SK-N-MC (cell line): ENCODE results near the gene ATP6V0A1.
A peak's percentile ranks its signal among the peaks of the same experiment; 100 is the strongest.

Experiments
- DNase-seq: peaks from one replicate; pipeline ENCODE4 v3.0.0-alpha.2; 2011; ENCODE audit warnings: low read depth, low spot score
- H3K27ac ChIP-seq: fragments of 200-600 bp; sonication (generic); 2 replicates; pipeline ENCODE4 v1.5.1; 2016; ENCODE audit warnings: mixed run types
- H3K36me3 ChIP-seq: fragments of 200-600 bp; sonication (generic); 2 replicates; pipeline ENCODE4 v1.6.1; 2017; ENCODE audit warnings: antibody characterized with exemption, low read length, mixed read lengths; ENCODE audit not compliant: insufficient read depth
- H3K4me3 ChIP-seq: fragments of 200-600 bp; sonication (generic); 2 replicates; pipeline ENCODE4 v1.5.1; 2016
- H3K9ac ChIP-seq: fragments of 200-600 bp; sonication (generic); 2 replicates; pipeline ENCODE4 v1.8.0; 2017; ENCODE audit warnings: mixed run types, mixed read lengths; ENCODE audit not compliant: insufficient read length
- H3K9me3 ChIP-seq: fragments of 200-600 bp; sonication (generic); 2 replicates; pipeline ENCODE4 v1.6.1; 2017; ENCODE audit warnings: low read depth, mild to moderate bottlenecking, antibody characterized with exemption, low read length, moderate library complexity, mixed read lengths
- EZH2 ChIP-seq: fragments of 200-600 bp; sonication (generic); IDR thresholded peaks from one replicate; pipeline ENCODE4 v1.6.1; 2017; ENCODE audit warnings: antibody characterized with exemption
- FOXP2 ChIP-seq: optimal IDR thresholded peaks from 2 replicates; pipeline ENCODE3; 2011; ENCODE audit warnings: mild to moderate bottlenecking, moderate library complexity; ENCODE audit not compliant: insufficient read depth; ENCODE audit errors: extremely low read length, control extremely low read depth
- POLR2AphosphoS5 ChIP-seq: IDR thresholded peaks from 2 replicates; pipeline ENCODE4 v1.6.1; 2012; ENCODE audit warnings: mild to moderate bottlenecking, low read depth, low read length, borderline replicate concordance

Gene ATP6V0A1

DNA sequence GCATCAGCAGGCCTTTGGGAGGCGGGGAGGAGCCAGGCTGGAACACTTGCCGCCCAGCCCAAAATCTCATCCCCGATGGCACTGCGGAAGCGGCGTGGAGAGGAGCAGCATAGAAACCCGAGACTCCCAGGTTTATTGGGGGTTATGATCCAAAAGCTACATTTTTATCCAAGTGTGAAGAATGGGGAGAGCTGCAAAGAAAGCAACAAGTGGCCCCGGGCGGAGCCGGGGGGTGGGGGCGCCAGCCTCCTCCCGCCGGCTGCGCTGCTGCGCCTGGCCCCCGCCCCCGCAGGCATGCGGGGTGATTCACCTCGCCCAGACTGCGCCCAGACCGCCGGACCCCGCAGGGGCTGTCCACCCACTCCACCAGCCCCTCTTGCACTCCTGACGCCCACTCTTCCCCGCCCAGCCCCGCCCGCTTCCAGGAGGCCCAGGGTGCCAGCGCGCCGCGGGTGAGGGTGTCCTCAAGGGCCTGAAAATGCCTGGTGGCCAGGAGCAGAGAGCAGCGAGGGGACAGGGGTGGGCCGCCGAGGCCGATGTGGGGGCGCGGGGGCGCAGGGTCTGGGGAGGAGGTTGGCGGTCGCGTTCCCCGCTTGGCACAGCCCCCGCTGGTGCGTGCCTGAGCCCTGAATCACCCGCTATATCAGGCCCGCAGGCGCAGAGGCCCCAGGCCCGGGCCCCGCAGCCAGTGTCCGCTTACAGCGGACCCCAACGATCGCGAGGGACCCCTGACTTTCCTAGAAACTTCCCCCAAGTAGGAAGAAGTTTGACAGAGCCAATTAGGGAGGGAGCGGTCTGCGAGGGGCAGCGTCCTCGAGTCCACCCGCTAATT, 37.0 kb upstream of the ATP6V0A1 start:
- Histone ChIP-seq H3K9ac (no peak overlapping the region), H3K27ac (no peak overlapping the region), H3K4me3 (peak overlapping the region; percentile 84), H3K9me3 (no peaks in the 10 kb centered on the region), H3K36me3 (no peaks in the 10 kb centered on the region)
- TF ChIP-seq FOXP2 (no peak), EZH2 (no peak), POLR2AphosphoS5 (no peak)
- no peak for DNase-seq

DNA sequence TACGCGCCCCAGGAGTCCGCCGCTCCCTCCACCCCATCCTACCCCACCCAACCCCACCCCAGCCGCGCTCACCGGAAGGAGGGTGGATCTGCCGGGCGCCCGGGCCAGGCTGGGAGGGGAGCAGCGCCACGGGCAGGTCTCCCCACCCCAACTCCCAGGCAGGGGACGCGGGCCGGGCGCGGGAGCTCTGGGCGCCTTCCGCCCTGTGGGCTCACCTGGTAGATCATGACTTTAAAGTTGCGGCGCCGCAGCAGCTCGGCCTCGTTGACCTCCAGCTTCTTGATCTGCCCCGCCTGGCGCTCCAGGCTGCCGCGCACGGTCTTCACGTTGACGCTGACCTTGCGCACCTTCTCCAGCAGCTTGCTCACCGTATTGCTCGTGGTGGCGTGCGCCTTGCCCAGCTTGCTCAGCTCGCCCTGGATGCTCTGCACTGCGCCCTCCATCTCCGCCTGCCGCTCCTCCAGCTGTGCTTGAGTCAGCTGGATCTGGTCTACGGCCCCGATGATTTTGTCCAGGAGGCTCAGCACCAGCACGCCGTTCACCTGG, 36.2 kb upstream of the ATP6V0A1 start:
- Histone ChIP-seq H3K27ac (no peak overlapping the region), H3K9ac (peak overlapping the region; percentile 34), H3K4me3 (peak overlapping the region; percentile 84), H3K9me3 (no peaks in the 10 kb centered on the region), H3K36me3 (no peaks in the 10 kb centered on the region)
- DNase-seq: no peak
- TF ChIP-seq EZH2 (no peak), FOXP2 (no peak), POLR2AphosphoS5 (no peak)

DNA sequence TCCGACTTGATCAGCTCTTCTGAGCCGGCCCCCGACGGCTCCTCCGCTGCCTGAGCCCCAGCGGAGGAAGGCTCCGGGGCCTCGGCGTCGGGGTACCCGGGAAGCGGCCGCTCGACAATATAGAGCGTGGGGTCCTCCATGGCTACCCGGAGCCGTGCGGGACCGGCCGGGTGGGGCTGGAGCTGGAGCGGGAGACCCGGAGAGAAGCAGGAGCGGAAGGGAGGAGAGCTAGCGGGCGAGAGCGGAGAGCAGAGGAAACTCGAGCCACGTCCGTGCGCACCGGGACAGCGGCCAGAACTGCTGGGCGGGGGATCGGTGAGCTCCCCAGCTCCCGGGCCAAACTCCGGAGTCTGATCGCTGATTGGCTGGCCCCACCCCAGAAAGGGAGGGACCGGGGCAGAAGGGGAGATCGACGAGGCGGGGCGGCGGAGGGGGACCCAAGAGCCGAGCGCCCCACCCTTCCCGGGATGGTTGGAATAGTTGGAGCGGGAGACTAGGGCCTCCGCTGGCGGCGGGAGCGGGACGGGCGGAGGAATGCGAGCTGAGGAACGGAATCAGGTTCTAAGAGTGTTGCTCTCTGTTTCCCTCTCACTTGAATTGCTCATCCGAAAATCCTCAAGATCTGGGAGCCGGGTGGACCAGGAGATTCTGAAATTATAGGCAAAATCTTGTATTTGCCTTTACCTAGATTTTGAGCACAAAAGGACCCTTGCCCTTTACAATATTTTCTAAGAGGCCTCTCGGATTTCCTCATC, 35.5 kb upstream of the ATP6V0A1 start, which contains the start of gene CAVIN1:
Gene CAVIN1 (minus strand): TSS at position 299 of the 755 bp plus-strand sequence. CDS start 159 bp downstream, at position 140.
- H3K27ac ChIP-seq: no peak within 1 kb of the TSS
- no peak for TF ChIP-seq EZH2
- TF ChIP-seq FOXP2: no peak
- peak; percentile 86 for TF ChIP-seq POLR2AphosphoS5
- H3K36me3 ChIP-seq: no peaks in the 10 kb centered on the region
- H3K4me3 ChIP-seq: peak within 1 kb of the TSS; percentile 84
- no peak for DNase-seq
- H3K9me3 ChIP-seq: no peaks in the 10 kb centered on the region
- peak within 1 kb of the TSS; percentile 34 for H3K9ac ChIP-seq

DNA sequence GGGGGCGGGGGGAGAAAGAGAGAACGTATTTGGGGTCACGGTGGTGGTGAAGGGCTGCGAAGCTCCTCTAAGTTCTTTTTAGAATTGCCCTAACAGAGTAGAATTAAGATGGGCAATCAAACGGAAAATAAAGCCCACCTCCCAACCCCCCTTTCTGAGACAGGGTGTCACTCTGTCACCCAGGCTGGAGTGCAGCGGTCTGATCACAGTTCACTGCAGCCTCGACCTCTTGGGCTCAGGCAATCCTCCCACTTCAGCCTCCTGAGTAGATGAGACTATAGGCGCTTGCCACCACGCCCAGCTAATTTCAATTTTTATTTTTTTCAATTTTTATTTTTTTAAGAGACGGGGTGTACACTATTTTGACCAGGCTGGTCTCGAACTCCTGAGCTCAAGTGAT, 34.9 kb upstream of the ATP6V0A1 start:
- no peak overlapping the region for H3K27ac ChIP-seq
- no peak overlapping the region; the same call in 1 of the 2 replicates for H3K4me3 ChIP-seq
- no peaks in the 10 kb centered on the region for H3K36me3 ChIP-seq
- no peak for DNase-seq
- no peak overlapping the region for H3K9ac ChIP-seq
- no peaks in the 10 kb centered on the region for H3K9me3 ChIP-seq
- TF ChIP-seq FOXP2: no peak

DNA sequence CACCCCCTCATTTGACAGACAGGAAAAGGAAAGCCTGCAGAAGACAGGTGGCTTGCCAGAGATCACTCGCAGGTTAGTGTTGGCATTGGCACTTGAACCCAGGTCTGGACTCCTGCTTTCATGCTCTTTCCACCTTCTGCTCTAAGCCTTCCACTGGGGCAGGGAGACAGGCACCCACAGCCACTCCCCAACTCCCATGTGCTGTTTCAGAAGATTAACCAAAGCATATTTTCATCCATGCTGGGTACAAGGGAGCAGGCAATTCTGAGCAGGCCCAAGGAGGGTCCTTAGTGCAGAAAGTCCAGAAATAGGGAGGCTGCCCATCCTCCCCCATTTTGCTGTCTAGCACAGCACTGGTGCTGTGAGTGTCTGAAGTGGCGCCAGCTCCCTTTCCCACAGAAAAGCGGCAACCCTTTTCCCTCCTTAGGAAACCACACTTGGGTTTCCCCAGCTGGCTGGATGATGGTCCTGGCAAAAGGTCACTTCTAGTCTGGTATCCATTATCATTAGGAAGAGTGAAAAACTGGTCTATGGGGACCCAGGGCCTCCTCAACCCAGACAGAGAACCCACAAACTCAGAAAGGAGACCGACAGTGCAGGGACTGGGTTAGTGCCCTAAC, 33.6 kb upstream of the ATP6V0A1 start:
- Histone ChIP-seq H3K27ac (no peak overlapping the region), H3K9ac (no peak overlapping the region), H3K36me3 (no peaks in the 10 kb centered on the region), H3K4me3 (no peak overlapping the region), H3K9me3 (no peaks in the 10 kb centered on the region)
- no peak for TF ChIP-seq FOXP2
- no peak for TF ChIP-seq POLR2AphosphoS5
- no peak for TF ChIP-seq EZH2
- DNase-seq: no peak

DNA sequence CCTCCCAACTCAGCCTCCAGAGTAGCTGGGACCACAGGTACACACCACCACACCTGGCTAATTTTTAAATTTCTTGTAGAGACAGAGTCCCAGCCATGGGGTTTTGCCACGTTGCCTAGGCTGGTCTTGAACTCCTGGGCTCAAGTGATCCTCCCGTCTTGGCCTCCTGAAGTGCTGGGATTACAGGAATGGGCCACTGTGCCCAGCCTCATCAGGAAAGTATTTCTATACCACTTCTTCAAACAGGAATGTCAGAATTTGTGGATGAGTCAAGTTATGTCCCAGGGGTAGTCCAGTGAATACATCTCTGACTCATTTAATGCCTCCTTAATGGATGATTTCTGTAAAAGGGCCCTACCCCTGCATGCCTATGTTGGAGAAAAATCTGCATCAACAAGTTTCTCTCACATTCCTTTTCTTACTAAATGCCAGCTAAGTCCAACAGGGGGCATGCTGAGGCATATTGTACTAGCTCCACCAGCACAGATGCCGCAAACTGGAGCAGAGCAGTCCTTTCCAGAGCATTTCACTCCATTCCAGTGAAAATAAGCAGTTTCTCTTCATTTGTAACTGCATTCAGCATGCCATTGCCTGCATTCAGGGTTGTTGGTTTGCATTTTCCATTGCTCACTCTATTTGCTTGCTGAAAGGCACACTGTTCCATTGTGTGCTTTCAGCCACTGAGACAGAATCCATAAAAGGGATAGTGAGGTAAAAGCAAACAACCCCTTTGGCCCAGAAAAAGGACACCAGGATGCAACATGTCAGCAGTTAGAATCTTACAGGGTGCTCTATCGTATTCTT, 30.3 kb upstream of the ATP6V0A1 start:
- H3K4me3 ChIP-seq: no peak overlapping the region
- TF ChIP-seq EZH2 (no peak), POLR2AphosphoS5 (no peak), FOXP2 (no peak)
- peak; percentile 53 for DNase-seq
- no peak overlapping the region for H3K9ac ChIP-seq
- H3K9me3 ChIP-seq: no peaks in the 10 kb centered on the region
- H3K27ac ChIP-seq: no peak overlapping the region
- no peaks in the 10 kb centered on the region for H3K36me3 ChIP-seq

DNA sequence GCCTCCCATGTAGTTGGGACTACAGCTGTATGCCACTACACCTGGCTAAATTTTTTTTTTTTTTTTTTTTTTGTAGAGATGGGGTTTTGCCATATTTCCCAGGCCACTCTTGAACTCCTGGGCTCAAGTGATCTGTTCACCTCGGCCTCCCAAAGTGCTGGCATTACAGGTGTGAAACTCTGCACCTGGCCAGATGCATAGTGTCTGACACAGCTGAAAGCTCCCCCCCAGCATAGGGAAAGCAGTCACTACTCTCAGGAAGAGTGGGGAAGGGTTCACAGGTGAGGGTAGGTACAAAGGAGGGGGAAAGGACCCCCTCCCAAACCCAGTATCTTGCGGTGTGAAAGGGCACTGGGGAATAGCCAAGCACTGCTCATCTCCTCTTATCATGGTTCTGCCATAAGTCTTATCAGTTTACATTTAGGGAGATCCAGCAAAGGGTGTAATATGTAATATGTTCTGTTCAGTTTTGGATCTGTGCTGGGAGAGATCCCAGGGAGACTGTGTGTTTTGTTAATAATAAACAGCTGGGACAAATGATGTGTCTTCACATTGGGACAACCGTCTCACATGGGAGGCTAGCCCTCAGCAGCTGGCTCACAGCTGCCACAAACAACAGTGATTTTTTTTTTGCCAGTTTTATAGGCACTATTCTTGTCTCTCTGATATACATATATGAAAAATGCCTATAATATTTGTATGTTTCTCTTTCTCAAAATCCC, 28.8 kb upstream of the ATP6V0A1 start:
- Histone ChIP-seq H3K27ac (no peak overlapping the region), H3K4me3 (no peak overlapping the region), H3K36me3 (no peaks in the 10 kb centered on the region), H3K9me3 (no peaks in the 10 kb centered on the region), H3K9ac (no peak overlapping the region)
- TF ChIP-seq POLR2AphosphoS5 (no peak), FOXP2 (no peak)
- DNase-seq: no peak
